HEK293 (cell line): ENCODE results near the gene KPNA1.
A peak's percentile ranks its signal among the peaks of the same experiment; 100 is the strongest.

Source experiments
- CTCF ChIA-PET: fragments of 350-600 bp; formaldehyde crosslinking; extraction: SDS; loops from one replicate; lab custom pipeline; 2021; ENCODE audit warnings: antibody characterized with exemption; lab: Yijun Ruan, JAX
- POLR2A ChIA-PET: fragments of 300-600 bp; formaldehyde crosslinking; extraction: SDS; loops from one replicate; lab custom pipeline; 2020; ENCODE audit warnings: antibody characterized with exemption, inconsistent platforms; lab: Yijun Ruan, JAX
- H3K27ac ChIP-seq: fragments of 200-500 bp; sonication (Bioruptor generic); 2 replicates; pipeline ENCODE4 v1.5.1; 2014; ENCODE audit warnings: low read depth, low read length, control low read depth, inconsistent platforms; ENCODE audit errors: extremely low read depth
- H3K36me3 ChIP-seq, 2 experiments: fragments of 200-500 bp in 1 of 2; sonication (Bioruptor generic) in 1 of 2; 1 replicate in 1 of 2; 2 replicates in 1 of 2; pipeline ENCODE4 v1.5.1; 2014 to 2017; ENCODE audit warnings: inconsistent platforms in 2 of 2, low read length in 2 of 2; ENCODE audit not compliant: control insufficient read depth in 2 of 2, insufficient read depth in 1 of 2
- H3K4me1 ChIP-seq: fragments of 200-500 bp; sonication (Bioruptor generic); 2 replicates; pipeline ENCODE4 v1.5.1; 2014; ENCODE audit warnings: mild to moderate bottlenecking, low read length, inconsistent platforms; ENCODE audit not compliant: control insufficient read depth, insufficient read depth
- H3K4me3 ChIP-seq: 2 replicates; pipeline ENCODE4 v1.5.1; 2011; ENCODE audit warnings: low read depth, mild to moderate bottlenecking, control low read depth, low read length, moderate library complexity
- H3K9me3 ChIP-seq: fragments of 200-500 bp; sonication (Bioruptor generic); 2 replicates; pipeline ENCODE4 v1.5.1; 2014; ENCODE audit warnings: low read depth, low read length, inconsistent platforms; ENCODE audit not compliant: control insufficient read depth, insufficient read depth
- KLF7 ChIP-seq: fragments of 450-650 bp; formaldehyde crosslinking; IDR thresholded peaks from 2 replicates; pipeline ENCODE4 v1.5.1; 2016; ENCODE audit warnings: missing biosample characterization, missing genetic modification characterization, borderline replicate concordance
- MYNN ChIP-seq: fragments of 450-650 bp; formaldehyde crosslinking; IDR thresholded peaks from 2 replicates; pipeline ENCODE4 v1.5.1; 2016; ENCODE audit warnings: missing biosample characterization, missing genetic modification characterization, borderline replicate concordance
- PRDM1 ChIP-seq: fragments of 450-650 bp; formaldehyde crosslinking; IDR thresholded peaks from 2 replicates; pipeline ENCODE4; 2016; ENCODE audit warnings: missing biosample characterization, missing genetic modification characterization
- SP2 ChIP-seq: fragments of 450-650 bp; formaldehyde crosslinking; IDR thresholded peaks from 2 replicates; pipeline ENCODE4 v1.5.1; 2016; ENCODE audit warnings: missing biosample characterization, missing genetic modification characterization
- TRIM28 ChIP-seq: IDR thresholded peaks from 2 replicates; pipeline ENCODE4 v1.6.1; 2011; ENCODE audit warnings: low read length, control low read depth, borderline replicate concordance
- WT1 ChIP-seq: fragments of 450-650 bp; formaldehyde crosslinking; IDR thresholded peaks from 2 replicates; pipeline ENCODE4 v1.5.1; 2016; ENCODE audit warnings: missing biosample characterization, missing genetic modification characterization
- ZBTB17 ChIP-seq: fragments of 450-650 bp; formaldehyde crosslinking; IDR thresholded peaks from 2 replicates; pipeline ENCODE4 v1.5.1; 2016; ENCODE audit warnings: missing biosample characterization, missing genetic modification characterization
- ZBTB20 ChIP-seq: fragments of 450-650 bp; formaldehyde crosslinking; IDR thresholded peaks from 2 replicates; pipeline ENCODE4 v1.5.1; 2016; ENCODE audit warnings: missing biosample characterization, missing genetic modification characterization
- ZBTB8A ChIP-seq: fragments of 450-650 bp; formaldehyde crosslinking; IDR thresholded peaks from 2 replicates; pipeline ENCODE4 v1.5.1; 2016; ENCODE audit warnings: missing biosample characterization, missing genetic modification characterization
- ZFP69B ChIP-seq: fragments of 450-650 bp; formaldehyde crosslinking; IDR thresholded peaks from 2 replicates; pipeline ENCODE4 v1.5.1; 2016; ENCODE audit warnings: missing biosample characterization, missing genetic modification characterization
- ZIC2 ChIP-seq: fragments of 450-650 bp; formaldehyde crosslinking; IDR thresholded peaks from 2 replicates; pipeline ENCODE4 v1.5.1; 2016; ENCODE audit warnings: missing biosample characterization, missing genetic modification characterization
- ZNF112 ChIP-seq: fragments of 450-650 bp; formaldehyde crosslinking; IDR thresholded peaks from 2 replicates; pipeline ENCODE4 v1.5.0; 2017; ENCODE audit warnings: missing biosample characterization, missing genetic modification characterization
- ZNF140 ChIP-seq: fragments of 450-650 bp; formaldehyde crosslinking; IDR thresholded peaks from 2 replicates; pipeline ENCODE4 v1.5.1; 2016; ENCODE audit warnings: missing biosample characterization, missing genetic modification characterization
- ZNF292 ChIP-seq: fragments of 450-650 bp; formaldehyde crosslinking; IDR thresholded peaks from 2 replicates; pipeline ENCODE4 v1.5.1; 2016; ENCODE audit warnings: low read depth, missing biosample characterization, missing genetic modification characterization, borderline replicate concordance
- TF ChIP-seq, protein P1 (sequence below): fragments of 450-650 bp; formaldehyde crosslinking; IDR thresholded peaks from 2 replicates; pipeline ENCODE4 v1.5.1; 2016; ENCODE audit warnings: missing biosample characterization, missing genetic modification characterization
- TF ChIP-seq, protein P2 (sequence below): fragments of 450-650 bp; formaldehyde crosslinking; IDR thresholded peaks from 2 replicates; pipeline ENCODE4 v1.5.1; 2017; ENCODE audit warnings: missing biosample characterization, missing genetic modification characterization

Gene KPNA1

DNA sequence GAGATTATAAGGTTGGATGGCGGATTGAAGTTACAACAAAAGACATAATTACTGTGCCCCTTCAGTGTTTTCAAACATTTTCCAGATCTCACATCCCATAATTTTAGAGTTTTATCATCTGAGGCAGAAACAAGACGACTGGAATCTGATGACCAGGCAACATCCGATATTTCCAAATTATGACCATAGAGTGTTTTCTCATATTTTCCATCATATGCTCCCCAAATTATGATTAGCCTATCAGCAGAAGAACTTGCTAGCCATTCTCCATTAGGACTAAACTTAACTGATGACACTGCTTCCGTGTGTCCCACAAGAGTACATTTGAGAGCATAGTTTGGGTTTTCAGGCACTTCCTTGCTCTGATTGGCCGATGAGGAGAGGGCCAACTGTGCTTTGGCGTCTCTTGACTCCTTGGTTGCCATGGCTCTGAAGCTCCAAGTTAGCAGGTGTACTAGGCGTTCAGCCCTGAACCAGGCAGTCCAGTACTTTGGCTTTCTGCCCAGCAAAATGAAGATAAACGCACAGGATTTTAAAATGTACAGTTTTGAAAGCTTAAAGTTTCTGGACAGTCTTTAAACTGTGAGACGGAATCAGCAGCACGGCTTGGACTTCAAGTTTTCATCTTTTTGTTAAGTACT, 99.5 kb downstream of the KPNA1 start:
- ChIA-PET POLR2A (interaction anchor here (1.2 to 2.7 kb wide), 2 partner anchors 32 to 869 kb away, joined by 3 to 24 read pairs; partner anchors contain the start of genes FAM162A, MIX23 and POLQ), CTCF (interaction anchor here (0.6 kb wide), 1 partner anchor 340 kb away, joined by 3 read pairs; no protein-coding TSS in a partner anchor)
- TF ChIP-seq ZNF292 (tag by site-specific recombination) = no peak
- TF ChIP-seq ZBTB17 (tag by site-specific recombination) = peak; percentile 75; the same call in 1 of the 2 replicates
- TF ChIP-seq ZBTB8A (tag by site-specific recombination) = peak; percentile 73
- TF ChIP-seq, protein P1, sequence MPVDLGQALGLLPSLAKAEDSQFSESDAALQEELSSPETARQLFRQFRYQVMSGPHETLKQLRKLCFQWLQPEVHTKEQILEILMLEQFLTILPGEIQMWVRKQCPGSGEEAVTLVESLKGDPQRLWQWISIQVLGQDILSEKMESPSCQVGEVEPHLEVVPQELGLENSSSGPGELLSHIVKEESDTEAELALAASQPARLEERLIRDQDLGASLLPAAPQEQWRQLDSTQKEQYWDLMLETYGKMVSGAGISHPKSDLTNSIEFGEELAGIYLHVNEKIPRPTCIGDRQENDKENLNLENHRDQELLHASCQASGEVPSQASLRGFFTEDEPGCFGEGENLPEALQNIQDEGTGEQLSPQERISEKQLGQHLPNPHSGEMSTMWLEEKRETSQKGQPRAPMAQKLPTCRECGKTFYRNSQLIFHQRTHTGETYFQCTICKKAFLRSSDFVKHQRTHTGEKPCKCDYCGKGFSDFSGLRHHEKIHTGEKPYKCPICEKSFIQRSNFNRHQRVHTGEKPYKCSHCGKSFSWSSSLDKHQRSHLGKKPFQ = no peak
- TF ChIP-seq ZBTB20 (tag by site-specific recombination) = no peak
- TF ChIP-seq SP2 (tag by site-specific recombination) = peak; percentile 40
- Histone ChIP-seq H3K27ac (no peak overlapping the region), H3K4me1 (no peaks in the 10 kb centered on the region), H3K9me3 (no peaks in the 10 kb centered on the region), H3K4me3 (peak overlapping the region; percentile 79), H3K36me3 (peaks cover 0 to 36% of the 10 kb centered on the region in 2 experiments; a peak in 1 of 3 replicates)

DNA sequence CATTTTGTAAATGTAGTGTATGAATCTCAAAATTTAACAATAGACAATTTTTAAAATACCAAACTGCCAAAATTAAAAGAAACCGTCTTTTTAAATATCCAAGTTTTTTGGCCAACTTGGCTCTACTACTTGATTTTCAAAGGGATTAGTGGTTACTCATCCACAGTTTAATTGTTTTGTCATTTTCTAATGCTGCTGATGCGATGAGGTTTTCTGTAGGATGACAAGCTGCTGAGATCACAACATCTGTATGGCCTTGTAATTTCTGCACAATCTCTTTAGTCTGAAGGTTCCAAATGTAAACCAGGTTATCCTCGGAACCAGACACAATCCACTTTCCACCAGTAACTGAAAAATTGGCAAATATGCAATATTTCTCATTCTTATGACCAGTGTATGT, 100.3 kb downstream of the KPNA1 start:
- no peak for TF ChIP-seq PRDM1 (tag by site-specific recombination)
- POLR2A ChIA-PET = interaction anchor here (2.7 kb wide), 1 partner anchor 31 kb away, joined by 24 read pairs; the partner anchor contains the start of genes FAM162A and MIX23
- H3K27ac ChIP-seq = no peak overlapping the region
- no peak overlapping the region for H3K4me3 ChIP-seq
- CTCF ChIA-PET = no interaction called here
- H3K9me3 ChIP-seq = no peaks in the 10 kb centered on the region
- peaks cover 0 to 43% of the 10 kb centered on the region in 2 experiments; a peak in 1 of 3 replicates for H3K36me3 ChIP-seq
- H3K4me1 ChIP-seq = no peaks in the 10 kb centered on the region

DNA sequence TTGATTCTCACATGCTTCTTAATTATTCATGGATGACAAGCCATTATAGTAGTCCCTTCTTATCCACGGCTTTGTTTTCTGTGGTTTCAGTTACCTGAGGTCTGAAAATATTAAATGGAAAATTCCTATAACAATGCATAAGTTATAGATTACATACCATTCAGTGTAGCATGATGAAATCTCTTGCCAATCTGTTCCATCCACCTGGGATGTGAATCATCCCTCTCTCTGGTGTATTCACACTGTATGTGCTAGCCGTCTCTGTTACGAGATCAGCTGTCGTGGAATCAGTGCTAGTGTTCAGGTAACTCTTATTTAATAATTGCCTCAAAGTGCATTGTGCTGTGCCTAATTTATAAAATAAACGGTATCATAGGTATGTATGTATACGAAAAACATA, 104.1 kb downstream of the KPNA1 start:
- POLR2A ChIA-PET = no interaction called here
- CTCF ChIA-PET = interaction anchor here (0.6 to 1.1 kb wide), 2 partner anchors 18 to 917 kb away, joined by 3 read pairs; no protein-coding TSS in a partner anchor
- H3K36me3 ChIP-seq = peaks cover 0 to 61% of the 10 kb centered on the region in 2 experiments; a peak in 2 of 3 replicates
- H3K9me3 ChIP-seq = no peaks in the 10 kb centered on the region
- TF ChIP-seq ZIC2 (tag by site-specific recombination) = no peak
- no peak for TF ChIP-seq WT1 (tag by site-specific recombination)
- TF ChIP-seq MYNN (tag by site-specific recombination) = no peak
- no peak for TF ChIP-seq TRIM28
- TF ChIP-seq KLF7 (tag by site-specific recombination) = no peak
- TF ChIP-seq ZBTB17 (tag by site-specific recombination) = no peak
- TF ChIP-seq ZFP69B (tag by site-specific recombination) = no peak
- TF ChIP-seq, protein P2, sequence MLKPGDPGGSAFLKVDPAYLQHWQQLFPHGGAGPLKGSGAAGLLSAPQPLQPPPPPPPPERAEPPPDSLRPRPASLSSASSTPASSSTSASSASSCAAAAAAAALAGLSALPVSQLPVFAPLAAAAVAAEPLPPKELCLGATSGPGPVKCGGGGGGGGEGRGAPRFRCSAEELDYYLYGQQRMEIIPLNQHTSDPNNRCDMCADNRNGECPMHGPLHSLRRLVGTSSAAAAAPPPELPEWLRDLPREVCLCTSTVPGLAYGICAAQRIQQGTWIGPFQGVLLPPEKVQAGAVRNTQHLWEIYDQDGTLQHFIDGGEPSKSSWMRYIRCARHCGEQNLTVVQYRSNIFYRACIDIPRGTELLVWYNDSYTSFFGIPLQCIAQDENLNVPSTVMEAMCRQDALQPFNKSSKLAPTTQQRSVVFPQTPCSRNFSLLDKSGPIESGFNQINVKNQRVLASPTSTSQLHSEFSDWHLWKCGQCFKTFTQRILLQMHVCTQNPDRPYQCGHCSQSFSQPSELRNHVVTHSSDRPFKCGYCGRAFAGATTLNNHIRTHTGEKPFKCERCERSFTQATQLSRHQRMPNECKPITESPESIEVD (tag by site-specific recombination) = no peak
- no peak for TF ChIP-seq ZNF140 (tag by site-specific recombination)
- TF ChIP-seq ZNF112 (tag by site-specific recombination) = no peak
- H3K4me3 ChIP-seq = no peak overlapping the region
- H3K27ac ChIP-seq = no peak overlapping the region
- no peaks in the 10 kb centered on the region for H3K4me1 ChIP-seq
